ENCODE measurements around the gene MAP7D3.
"Not testable (repeated sequence)": the region's sequence is repeated elsewhere in the genome, so short reads cannot be mapped to it uniquely, and the experiment has no call there.

The MAP7D3 gene

GRCh38 chrX:136251041-136251991 is at the start of gene MAP7D3:
Gene MAP7D3, minus strand, starts transcription at chrX:136251400. Its CDS starts 42 bp downstream, at chrX:136251358.
- DNase-seq (ENCODE audit: low read depth) = peak; percentile 14

GRCh38 chrX:136300721-136301120 is 49.5 kb upstream of the MAP7D3 start, which contains the start of gene ADGRG4:
Gene ADGRG4, plus strand, starts transcription at chrX:136300963. Its CDS starts 7,815 bp downstream, at chrX:136308778.
- not testable (repeated sequence) for DNase-seq (ENCODE audit: low read depth)

- DNase-seq (ENCODE audit: low read depth) = no peak
Observed at GRCh38 chrX:136295380-136295779, 44.2 kb upstream of the MAP7D3 start.

GRCh38 chrX:136292656-136293055 is 41.5 kb upstream of the MAP7D3 start:
- no peak for DNase-seq (ENCODE audit: low read depth)

GRCh38 chrX:136291824-136292223 is 40.6 kb upstream of the MAP7D3 start:
- no peak for DNase-seq (ENCODE audit: low read depth)

- not testable (repeated sequence) for DNase-seq (ENCODE audit: low read depth)
Observed at GRCh38 chrX:136286375-136286774, 35.2 kb upstream of the MAP7D3 start.

- no peak for DNase-seq (ENCODE audit: low read depth)
Observed at GRCh38 chrX:136275553-136275952, 24.4 kb upstream of the MAP7D3 start.

- DNase-seq (ENCODE audit: low read depth) = no peak
Observed at GRCh38 chrX:136273986-136274385, 22.8 kb upstream of the MAP7D3 start.

GRCh38 chrX:136272325-136272724 is 21.1 kb upstream of the MAP7D3 start:
- no peak for DNase-seq (ENCODE audit: low read depth)

- no peak for DNase-seq (ENCODE audit: low read depth)
Observed at GRCh38 chrX:136271300-136271699, 20.1 kb upstream of the MAP7D3 start.

- no peak for DNase-seq (ENCODE audit: low read depth)
Observed at GRCh38 chrX:136269921-136270320, 18.7 kb upstream of the MAP7D3 start.

- peak; percentile 15 for DNase-seq (ENCODE audit: low read depth)
Observed at GRCh38 chrX:136268051-136269048, 17.1 kb upstream of the MAP7D3 start.

- no peak for DNase-seq (ENCODE audit: low read depth)
Observed at GRCh38 chrX:136266828-136267227, 15.6 kb upstream of the MAP7D3 start.

GRCh38 chrX:136262812-136263315 is 11.7 kb upstream of the MAP7D3 start:
- DNase-seq (ENCODE audit: low read depth) = no peak

GRCh38 chrX:136262243-136262642 is 11.0 kb upstream of the MAP7D3 start:
- no peak for DNase-seq (ENCODE audit: low read depth)

- DNase-seq (ENCODE audit: low read depth) = no peak
Observed at GRCh38 chrX:136261321-136261720, 10.1 kb upstream of the MAP7D3 start.

- DNase-seq (ENCODE audit: low read depth) = no peak
Observed at GRCh38 chrX:136260776-136261175, 9.6 kb upstream of the MAP7D3 start.

- DNase-seq (ENCODE audit: low read depth) = no peak
Observed at GRCh38 chrX:136259543-136259942, 8.3 kb upstream of the MAP7D3 start.

- no peak for DNase-seq (ENCODE audit: low read depth)
Observed at GRCh38 chrX:136258951-136259350, 7.8 kb upstream of the MAP7D3 start.

- DNase-seq (ENCODE audit: low read depth) = no peak
Observed at GRCh38 chrX:136256026-136256425, 4.8 kb upstream of the MAP7D3 start.

GRCh38 chrX:136255541-136255940 is 4.3 kb upstream of the MAP7D3 start:
- DNase-seq (ENCODE audit: low read depth) = no peak
